PFSK-1 (cell line): ENCODE data around the gene KMT2C.

Experiments
- FOXP2 ChIP-seq: optimal IDR thresholded peaks from 2 replicates; pipeline ENCODE3; 2011; ENCODE audit warnings: borderline replicate concordance, control low read depth, inconsistent platforms; ENCODE audit not compliant: insufficient read depth; ENCODE audit errors: extremely low read length, extremely low read depth
- POLR2AphosphoS5 ChIP-seq: IDR thresholded peaks from 2 replicates; pipeline ENCODE4 v1.6.1; 2012; ENCODE audit warnings: low read depth, mild to moderate bottlenecking, control low read depth, low read length, moderate library complexity
- REST ChIP-seq, 2 experiments: IDR thresholded peaks; 2 replicates each; pipeline versions ENCODE4 v1.6.1 to v1.8.0; 2011 to 2012; ENCODE audit warnings: low read depth in 2 of 2, low read length in 2 of 2, control low read depth in 1 of 2, inconsistent platforms in 1 of 2, mild to moderate bottlenecking in 1 of 2, moderate library complexity in 1 of 2; ENCODE audit not compliant: insufficient read depth in 1 of 2
- SIN3A ChIP-seq: IDR thresholded peaks from 2 replicates; pipeline ENCODE4 v1.6.1; 2012; ENCODE audit warnings: mild to moderate bottlenecking, low read length, moderate library complexity, borderline replicate concordance; ENCODE audit not compliant: insufficient read depth
- TAF1 ChIP-seq: IDR thresholded peaks from 2 replicates; pipeline ENCODE4 v1.6.1; 2012; ENCODE audit warnings: low read length, control low read depth, borderline replicate concordance; ENCODE audit not compliant: insufficient read depth

- no peak for TF ChIP-seq POLR2AphosphoS5
- TF ChIP-seq REST (IDR thresholded peaks at IDR 0.05; ENCODE audit: insufficient read depth in 1 of 2, low read depth in 2 of 2, low read length in 2 of 2), result no peak
- no peak for TF ChIP-seq TAF1
- TF ChIP-seq SIN3A, result no peak
- no peak for TF ChIP-seq FOXP2
Measured at GRCh38 chr7:152142976-152143595, 292.7 kb downstream of the KMT2C start.
